Measurements from ENCODE around the gene NSG1. TPM values are rescaled to one million over a fixed set of nuclear protein-coding genes. Genes with fewer than 3 reads are reported as not detected.

The NSG1 gene
- total RNA-seq, 1 experiment from 2014 or later: not detected

- H2AFZ ChIP-seq (ENCODE audit: low read length): no peak overlapping the region
- no TSS peak for BruUV-seq (replicated peaks)
- DNase-seq: no peak
- CTCF ChIA-PET: no interaction called here
- H3K4me3 ChIP-seq (ENCODE audit: low read length): no peak overlapping the region
- peaks cover 15% of the 10 kb centered on the region for H3K27me3 ChIP-seq (ENCODE audit: low read length)
- no peaks in the 10 kb centered on the region; the same call in 1 of the 2 replicates for H3K4me1 ChIP-seq (ENCODE audit: insufficient read depth, low read length)
- intact Hi-C loops (cut with micrococcal nuclease): no loop called here
- no peak for ATAC-seq
- no peaks in the 10 kb centered on the region for H3K9me2 ChIP-seq (replicated peaks; ENCODE audit: low read length)
- no peaks in the 10 kb centered on the region for H3K36me3 ChIP-seq (ENCODE audit: low read depth, low read length)
- POLR2A ChIA-PET (ENCODE audit: unreplicated experiment): no interaction called here
- no peaks in the 10 kb centered on the region for H4K20me1 ChIP-seq (ENCODE audit: low read length)
- no peak for TF ChIP-seq CTCF (conservative IDR thresholded peaks at IDR 0.05; ENCODE audit: low read depth, low read length)
- TF ChIP-seq EZH2 (IDR thresholded peaks at IDR 0.05; ENCODE audit: low read length, unreplicated experiment): no peak
- no peak for TF ChIP-seq EZH2phosphoT487 (IDR thresholded peaks at IDR 0.05; ENCODE audit: borderline replicate concordance, low read length)
- H3K27ac ChIP-seq (ENCODE audit: low read length): no peak overlapping the region
- no peak overlapping the region for H3K4me2 ChIP-seq (ENCODE audit: low read length)
- H3K79me2 ChIP-seq (ENCODE audit: low read length): no peaks in the 10 kb centered on the region
- H3F3A ChIP-seq (ENCODE audit: low read length, unreplicated experiment): no peaks in the 10 kb centered on the region
- no peaks in the 10 kb centered on the region for H3K9me3 ChIP-seq (ENCODE audit: low read length)
- H3K9ac ChIP-seq (ENCODE audit: low read length): no peak overlapping the region
These were observed 9.9 kb downstream of the NSG1 start for GRCh38 chr4:4396628-4397440.

- H2AFZ ChIP-seq (ENCODE audit: low read length): no peak overlapping the region
- BruUV-seq (replicated peaks): no TSS peak
- ATAC-seq (no peak), DNase-seq (no peak)
- H3K9me3 ChIP-seq (ENCODE audit: low read length): no peaks in the 10 kb centered on the region
- H3K79me2 ChIP-seq (ENCODE audit: low read length): no peaks in the 10 kb centered on the region
- no peaks in the 10 kb centered on the region for H3F3A ChIP-seq (ENCODE audit: low read length, unreplicated experiment)
- no peaks in the 10 kb centered on the region for H3K36me3 ChIP-seq (ENCODE audit: low read depth, low read length)
- intact Hi-C loops (cut with micrococcal nuclease): no loop called here
- ChIA-PET POLR2A (ENCODE audit: unreplicated experiment) (no interaction called here), CTCF (no interaction called here)
- TF ChIP-seq EZH2 (IDR thresholded peaks at IDR 0.05; ENCODE audit: low read length, unreplicated experiment): no peak
- TF ChIP-seq EZH2phosphoT487 (IDR thresholded peaks at IDR 0.05; ENCODE audit: borderline replicate concordance, low read length): no peak
- no peak for TF ChIP-seq CTCF (conservative IDR thresholded peaks at IDR 0.05; ENCODE audit: low read depth, low read length)
- no peaks in the 10 kb centered on the region for H4K20me1 ChIP-seq (ENCODE audit: low read length)
- H3K27ac ChIP-seq (ENCODE audit: low read length): no peak overlapping the region
- peaks cover 15% of the 10 kb centered on the region for H3K27me3 ChIP-seq (ENCODE audit: low read length)
- no peak overlapping the region for H3K9ac ChIP-seq (ENCODE audit: low read length)
- no peaks in the 10 kb centered on the region for H3K9me2 ChIP-seq (replicated peaks; ENCODE audit: low read length)
- H3K4me3 ChIP-seq (ENCODE audit: low read length): no peak overlapping the region
- H3K4me1 ChIP-seq (ENCODE audit: insufficient read depth, low read length): no peaks in the 10 kb centered on the region; the same call in 1 of the 2 replicates
- no peak overlapping the region for H3K4me2 ChIP-seq (ENCODE audit: low read length)
These were observed 10.5 kb downstream of the NSG1 start for GRCh38 chr4:4397441-4397819.

GRCh38 chr4:4398430-4398829 is 11.5 kb downstream of the NSG1 start:
- Histone ChIP-seq H3K4me2 (ENCODE audit: low read length) (no peak overlapping the region), H3K9me2 (replicated peaks; ENCODE audit: low read length) (no peaks in the 10 kb centered on the region), H3K4me1 (ENCODE audit: insufficient read depth, low read length) (no peaks in the 10 kb centered on the region; the same call in 1 of the 2 replicates), H3K9ac (ENCODE audit: low read length) (no peak overlapping the region), H4K20me1 (ENCODE audit: low read length) (no peaks in the 10 kb centered on the region), H3K36me3 (ENCODE audit: low read depth, low read length) (no peaks in the 10 kb centered on the region), H3K4me3 (ENCODE audit: low read length) (no peak overlapping the region), H3K9me3 (ENCODE audit: low read length) (no peaks in the 10 kb centered on the region), H2AFZ (ENCODE audit: low read length) (no peak overlapping the region), H3K79me2 (ENCODE audit: low read length) (no peaks in the 10 kb centered on the region), H3F3A (ENCODE audit: low read length, unreplicated experiment) (no peaks in the 10 kb centered on the region), H3K27ac (ENCODE audit: low read length) (no peak overlapping the region), H3K27me3 (ENCODE audit: low read length) (peaks cover 15% of the 10 kb centered on the region)
- TF ChIP-seq EZH2 (IDR thresholded peaks at IDR 0.05; ENCODE audit: low read length, unreplicated experiment) (no peak), CTCF (conservative IDR thresholded peaks at IDR 0.05; ENCODE audit: low read depth, low read length) (no peak), EZH2phosphoT487 (IDR thresholded peaks at IDR 0.05; ENCODE audit: borderline replicate concordance, low read length) (no peak)
- intact Hi-C loops (cut with micrococcal nuclease): no loop called here
- ATAC-seq (no peak), DNase-seq (no peak)
- BruUV-seq (replicated peaks): no TSS peak
- ChIA-PET CTCF (no interaction called here), POLR2A (ENCODE audit: unreplicated experiment) (no interaction called here)
